ENCODE measurements around the gene IGSF21. TPM values are rescaled to one million over a fixed set of nuclear protein-coding genes. Genes with fewer than 3 reads are reported as not detected.

Gene IGSF21
- total RNA-seq, 4 donors from 2014 or later, result 0.11 to 2.6 (median 0.69) TPM

- WGBS, 2 donors, result 65 to 75% methylated on average over 18 of the region's 18 CpGs
- Histone ChIP-seq H3K4me3 (replicated peaks in 1 of 3) (no peak overlapping the region), H3K36me3 (no peaks in the 10 kb centered on the region), H3K4me1 (no peaks in the 10 kb centered on the region), H3K27ac (no peak overlapping the region), H3K9me3 (no peaks in the 10 kb centered on the region), H3K27me3 (no peaks in the 10 kb centered on the region)
- intact Hi-C loops (cut with DNase I), result no loop called here
- TF ChIP-seq POLR2A (IDR thresholded peaks at IDR 0.05), result no peak
- TF ChIP-seq CTCF (IDR thresholded peaks at IDR 0.05), result no peak
- no peak for DNase-seq
Measured at GRCh38 chr1:18350747-18351146, 243.1 kb downstream of the IGSF21 start.

- DNase-seq, result no peak
- no peaks in the 10 kb centered on the region for H3K36me3 ChIP-seq
- intact Hi-C loops (cut with DNase I), result no loop called here
- no peak overlapping the region for H3K4me3 ChIP-seq (replicated peaks in 1 of 3)
- 48 to 53% methylated on average over 10 of the region's 10 CpGs for WGBS, 2 donors
- no peaks in the 10 kb centered on the region for H3K4me1 ChIP-seq
- no peaks in the 10 kb centered on the region for H3K27me3 ChIP-seq
- no peak overlapping the region for H3K27ac ChIP-seq
- H3K9me3 ChIP-seq, result no peaks in the 10 kb centered on the region
- no peak for TF ChIP-seq POLR2A (IDR thresholded peaks at IDR 0.05)
- no peak for TF ChIP-seq CTCF (IDR thresholded peaks at IDR 0.05)
Measured at GRCh38 chr1:18351735-18352134, 244.1 kb downstream of the IGSF21 start.

- WGBS, 2 donors, result 49 to 53% methylated on average over 15 to 17 of the region's 17 CpGs
- H3K9me3 ChIP-seq, result no peaks in the 10 kb centered on the region
- no peak overlapping the region for H3K27ac ChIP-seq
- H3K27me3 ChIP-seq, result no peaks in the 10 kb centered on the region
- H3K36me3 ChIP-seq, result no peaks in the 10 kb centered on the region
- intact Hi-C loops (cut with DNase I), result no loop called here
- no peaks in the 10 kb centered on the region for H3K4me1 ChIP-seq
- no peak for DNase-seq
- TF ChIP-seq CTCF (IDR thresholded peaks at IDR 0.05), result no peak
- no peak for TF ChIP-seq POLR2A (IDR thresholded peaks at IDR 0.05)
- no peak overlapping the region for H3K4me3 ChIP-seq (replicated peaks in 1 of 3)
Measured at GRCh38 chr1:18352636-18353265, 245.2 kb downstream of the IGSF21 start.

GRCh38 chr1:18353528-18353927 lies 245.9 kb downstream of the IGSF21 start:
- WGBS, 2 donors, result 95 to 96% methylated on average over 1 of the region's 1 CpG
- Histone ChIP-seq H3K4me3 (replicated peaks in 1 of 3) (no peak overlapping the region), H3K4me1 (no peaks in the 10 kb centered on the region), H3K27ac (no peak overlapping the region), H3K9me3 (no peaks in the 10 kb centered on the region), H3K27me3 (no peaks in the 10 kb centered on the region), H3K36me3 (no peaks in the 10 kb centered on the region)
- intact Hi-C loops (cut with DNase I), result no loop called here
- TF ChIP-seq CTCF (IDR thresholded peaks at IDR 0.05) (no peak), POLR2A (IDR thresholded peaks at IDR 0.05) (no peak)
- DNase-seq, result no peak

GRCh38 chr1:18353992-18354391 lies 246.4 kb downstream of the IGSF21 start:
- no peak for TF ChIP-seq CTCF (IDR thresholded peaks at IDR 0.05)
- no peak for TF ChIP-seq POLR2A (IDR thresholded peaks at IDR 0.05)
- intact Hi-C loops (cut with DNase I), result no loop called here

More at GRCh38 chr1:18353992-18354391, 246.4 kb downstream of the IGSF21 start:
- Histone ChIP-seq H3K4me1 (no peaks in the 10 kb centered on the region), H3K36me3 (no peaks in the 10 kb centered on the region), H3K9me3 (no peaks in the 10 kb centered on the region), H3K27me3 (no peaks in the 10 kb centered on the region), H3K27ac (no peak overlapping the region), H3K4me3 (replicated peaks in 1 of 3) (no peak overlapping the region)
- DNase-seq, result no peak
- WGBS, 2 donors, result 67 to 68% methylated on average over 2 of the region's 2 CpGs

Data from thyroid gland (tissue), 4 donors.